ENCODE measurements around the gene KPNA5. TPM values are rescaled to one million over a fixed set of nuclear protein-coding genes. Genes with fewer than 3 reads are reported as not detected.

KPNA5 gene
- 3.5 and 3.9 TPM in 2 replicates for total RNA-seq

GRCh38 chr6:116680880-116681672, at the start of gene KPNA5:
Gene KPNA5, plus strand, starts transcription at chr6:116681211. Its CDS starts 124 bp downstream, at chr6:116681335.

DNA sequence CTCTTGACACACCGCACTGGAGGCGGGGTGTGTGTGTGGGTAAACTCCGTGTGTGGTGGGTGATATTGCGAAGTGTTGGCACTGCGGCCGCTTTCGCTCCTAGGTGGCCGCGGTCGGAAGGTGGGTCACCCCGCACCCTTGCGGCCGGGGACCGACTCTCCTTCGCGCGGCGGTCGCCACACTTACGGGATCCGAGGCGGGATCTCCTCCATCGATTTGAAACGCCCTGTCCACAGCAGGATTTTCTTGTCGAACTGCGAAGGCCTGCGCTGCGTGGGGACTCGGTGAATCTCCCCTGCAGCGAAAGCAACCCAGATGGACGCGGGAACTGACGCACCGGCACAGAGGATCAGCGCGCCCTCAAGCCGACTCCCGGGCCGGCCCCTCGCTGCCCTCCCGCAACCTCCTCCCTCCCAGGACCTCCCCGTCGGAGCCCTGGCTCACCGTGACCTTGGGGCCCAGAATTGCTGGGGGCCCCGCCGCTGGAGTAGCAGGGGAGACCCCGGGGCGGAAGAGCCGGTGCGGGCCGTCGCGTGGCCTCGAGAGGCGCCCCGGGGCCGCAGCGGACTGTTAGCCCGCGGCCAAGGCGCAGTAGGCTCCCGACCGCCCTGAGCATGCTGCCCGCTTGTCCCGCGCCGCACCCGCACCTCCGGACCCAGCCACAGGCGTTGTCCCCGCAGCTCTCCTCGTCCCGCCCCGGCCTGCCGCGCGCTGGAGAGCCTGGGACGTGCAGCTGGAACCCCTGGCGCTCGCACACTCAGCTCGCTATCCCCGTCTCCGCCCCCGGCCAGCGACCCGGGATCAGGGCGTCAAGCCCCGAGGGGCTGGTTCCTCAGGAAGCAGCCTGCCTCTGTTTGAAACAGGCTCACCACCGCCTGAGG, 84.2 kb downstream of the KPNA5 start, which contains the start of gene FAM162B:
TSS of gene FAM162B (minus strand) at position 759 of the 881 bp plus-strand sequence. CDS start at position 616, 143 bp downstream.

Other genes starting within 250 kb of the KPNA5 start
- gene CALHM6, start 219.8 kb upstream of the KPNA5 start, total RNA-seq: 2.4 and 3.1 TPM in 2 replicates
- under 0.01 and 0.07 TPM in 2 replicates for gene CALHM5, start 169.6 kb upstream of the KPNA5 start, total RNA-seq
- gene TRAPPC3L, start 135.5 kb upstream of the KPNA5 start, total RNA-seq: not detected in 2 replicates
- gene CALHM4, start 127.5 kb upstream of the KPNA5 start, total RNA-seq: 0.09 TPM in 1 of 2 replicates, not detected in the other
- gene RWDD1, start 109.7 kb upstream of the KPNA5 start, total RNA-seq: 25.8 and 30.8 TPM in 2 replicates
- gene RSPH4A, start 64.7 kb upstream of the KPNA5 start, total RNA-seq: not detected in 2 replicates
- gene ZUP1, start 12.4 kb upstream of the KPNA5 start, total RNA-seq: 9.3 and 11.5 TPM in 2 replicates
- gene FAM162B, start 84.5 kb downstream of the KPNA5 start, total RNA-seq: 0.14 TPM in 1 of 2 replicates, not detected in the other
- gene GPRC6A, start 147.9 kb downstream of the KPNA5 start, total RNA-seq: not detected in 2 replicates
- gene RFX6, start 196.0 kb downstream of the KPNA5 start, total RNA-seq: not detected in 2 replicates